IMR-90 (cell line): ENCODE results near the gene MRPL11. TPM values are rescaled to one million over a fixed set of nuclear protein-coding genes. Genes with fewer than 3 reads are reported as not detected.

ENCODE experiments used
- ATAC-seq: fragments of 200-7000 bp; cut with Tn5 transposase; 2 replicates; pipeline ENCODE4 v1.9.1; 2020; ENCODE audit warnings: low read depth, mild to moderate bottlenecking, moderate library complexity
- BruUV-seq: library from RNA; stranded (reverse); fragments of 400-500 nt; replicated peaks from 2 replicates; lab custom pipeline; 2021; lab: Mats Ljungman, UMichigan
- CTCF ChIA-PET: fragments of 300-600 bp; formaldehyde crosslinking; extraction: SDS; loops from one replicate; lab custom pipeline; 2021; ENCODE audit warnings: antibody characterized with exemption; lab: Yijun Ruan, JAX
- POLR2A ChIA-PET: fragments of 300-600 bp; sonication (Branson Sonifier 250); formaldehyde crosslinking; loops from one replicate; lab custom pipeline; 2022; ENCODE audit warnings: antibody characterized with exemption; ENCODE audit not compliant: unreplicated experiment; lab: Charles Lee
- DNase-seq: peaks from one replicate; pipeline ENCODE4 v3.0.0; 2013
- H2AFZ ChIP-seq: replicated peaks from 2 replicates; pipeline ENCODE3; 2013; ENCODE audit warnings: low read length, mild to moderate bottlenecking; ENCODE audit not compliant: poor library complexity
- H2AK5ac ChIP-seq: 2 replicates; pipeline ENCODE4 v1.6.1; 2013; ENCODE audit warnings: low read depth, low read length, inconsistent platforms
- H2AK9ac ChIP-seq: replicated peaks from 2 replicates; pipeline ENCODE3; 2013; ENCODE audit warnings: mild to moderate bottlenecking, low read depth, low read length, moderate library complexity; ENCODE audit not compliant: poor library complexity
- H2BK120ac ChIP-seq: 2 replicates; pipeline ENCODE4 v1.6.1; 2013; ENCODE audit warnings: low read depth, low read length, inconsistent platforms
- H2BK15ac ChIP-seq: 3 replicates; pipeline ENCODE4 v1.6.1; 2013; ENCODE audit warnings: low read depth, low read length, inconsistent platforms
- H2BK20ac ChIP-seq: 2 replicates; pipeline ENCODE4 v1.6.1; 2013; ENCODE audit warnings: low read depth, mild to moderate bottlenecking, inconsistent platforms, low read length, moderate library complexity
- H2BK5ac ChIP-seq: 2 replicates; pipeline ENCODE4 v1.6.1; 2013; ENCODE audit warnings: mild to moderate bottlenecking, low read depth, low read length, inconsistent platforms; ENCODE audit not compliant: poor library complexity, severe bottlenecking
- H3K14ac ChIP-seq: replicated peaks from 2 replicates; pipeline ENCODE4 v1.6.1; 2013; ENCODE audit warnings: low read depth, low read length, inconsistent platforms
- H3K18ac ChIP-seq: 2 replicates; pipeline ENCODE4 v1.6.1; 2013; ENCODE audit warnings: low read depth, low read length, control low read depth
- H3K23ac ChIP-seq: 2 replicates; pipeline ENCODE4 v1.6.1; 2013; ENCODE audit warnings: low read depth, low read length, inconsistent platforms
- H3K27ac ChIP-seq: 2 replicates; pipeline ENCODE4 v1.5.1; 2013; ENCODE audit warnings: mild to moderate bottlenecking, control low read depth, low read length; ENCODE audit not compliant: insufficient read depth
- H3K27me3 ChIP-seq: 2 replicates; pipeline ENCODE4 v1.6.1; 2013; ENCODE audit warnings: low read length; ENCODE audit not compliant: control insufficient read depth, insufficient read depth
- H3K36me3 ChIP-seq: 2 replicates; pipeline ENCODE4 v1.6.1; 2013; ENCODE audit warnings: low read length, mixed read lengths; ENCODE audit not compliant: control insufficient read depth, insufficient read depth
- H3K4ac ChIP-seq: 2 replicates; pipeline ENCODE4 v1.6.1; 2013; ENCODE audit warnings: low read depth, low read length, inconsistent platforms
- H3K4me1 ChIP-seq: 2 replicates; pipeline ENCODE4 v1.6.1; 2013; ENCODE audit warnings: low read length, mixed read lengths; ENCODE audit not compliant: control insufficient read depth, insufficient read depth
- H3K4me2 ChIP-seq: 2 replicates; pipeline ENCODE4 v1.6.1; 2013; ENCODE audit warnings: low read depth, mild to moderate bottlenecking, control low read depth, low read length, moderate library complexity
- H3K4me3 ChIP-seq: 2 replicates; pipeline ENCODE4 v1.5.1; 2013; ENCODE audit warnings: low read depth, mild to moderate bottlenecking, control low read depth, low read length, moderate library complexity; ENCODE audit not compliant: insufficient read depth
- H3K56ac ChIP-seq: 2 replicates; pipeline ENCODE4 v1.6.1; 2013; ENCODE audit warnings: low read length, inconsistent platforms; ENCODE audit not compliant: insufficient read depth; ENCODE audit errors: extremely low read depth
- H3K79me1 ChIP-seq, 2 experiments: 2 replicates each; pipeline ENCODE4 v1.6.1; 2013; ENCODE audit warnings: low read length in 2 of 2, inconsistent platforms in 1 of 2, low read depth in 1 of 2
- H3K9ac ChIP-seq: 2 replicates; pipeline ENCODE4 v1.6.1; 2013; ENCODE audit warnings: low read depth, low read length, control low read depth
- H3K9me1 ChIP-seq: 2 replicates; pipeline ENCODE4 v1.6.1; 2013; ENCODE audit warnings: low read length, inconsistent platforms; ENCODE audit not compliant: insufficient read depth
- H3K9me3 ChIP-seq: 2 replicates; pipeline ENCODE4 v1.6.1; 2013; ENCODE audit warnings: low read length; ENCODE audit not compliant: control insufficient read depth, insufficient read depth
- H4K20me1 ChIP-seq: 2 replicates; pipeline ENCODE4 v1.6.1; 2013; ENCODE audit warnings: low read length, inconsistent platforms; ENCODE audit not compliant: insufficient read depth
- H4K5ac ChIP-seq: 2 replicates; pipeline ENCODE4 v1.6.1; 2013; ENCODE audit warnings: mild to moderate bottlenecking, low read depth, low read length, control low read depth
- H4K8ac ChIP-seq, 2 experiments: 2 replicates each; pipeline ENCODE4 v1.6.1; 2013; ENCODE audit warnings: low read depth in 2 of 2, low read length in 2 of 2, control low read depth in 1 of 2, inconsistent platforms in 1 of 2
- H4K91ac ChIP-seq: 2 replicates; pipeline ENCODE4 v1.6.1; 2013; ENCODE audit warnings: low read depth, low read length, inconsistent platforms; ENCODE audit not compliant: insufficient read depth
- BHLHE40 ChIP-seq: fragments of 150-350 bp; IDR thresholded peaks from 2 replicates; pipeline ENCODE4 v1.6.1; 2016; ENCODE audit warnings: mild to moderate bottlenecking, low read depth, low read length
- CEBPB ChIP-seq: IDR thresholded peaks from 2 replicates; pipeline ENCODE4 v1.6.1; 2012; ENCODE audit warnings: low read depth, low read length, improper control_type of control experiment
- CHD1 ChIP-seq: IDR thresholded peaks from 2 replicates; pipeline ENCODE4 v1.6.1; 2012; ENCODE audit warnings: low read depth, low read length, improper control_type of control experiment
- FOS ChIP-seq: fragments of 150-350 bp; IDR thresholded peaks from 2 replicates; pipeline ENCODE4 v1.6.1; 2016; ENCODE audit warnings: low read depth, low read length
- MAZ ChIP-seq: IDR thresholded peaks from 2 replicates; pipeline ENCODE4 v1.6.1; 2012; ENCODE audit warnings: low read depth, mild to moderate bottlenecking, low read length, improper control_type of control experiment, moderate library complexity, borderline replicate concordance
- MXI1 ChIP-seq: IDR thresholded peaks from 2 replicates; pipeline ENCODE4 v1.6.1; 2012; ENCODE audit warnings: low read depth, mild to moderate bottlenecking, low read length, moderate library complexity, borderline replicate concordance
- RAD21 ChIP-seq: IDR thresholded peaks from 2 replicates; pipeline ENCODE4 v1.6.1; 2012; ENCODE audit warnings: low read length, improper control_type of control experiment
- RCOR1 ChIP-seq: IDR thresholded peaks from 2 replicates; pipeline ENCODE4 v1.6.1; 2012; ENCODE audit warnings: mild to moderate bottlenecking, low read length, improper control_type of control experiment; ENCODE audit not compliant: insufficient replicate concordance
- WGBS, 2 experiments: methylation state at CpG; one replicate each; pipeline versions ENCODE4 v1.1.5 to v1.1.7; 2013; ENCODE audit warnings: missing lambda C conversion rate in 2 of 2; ENCODE audit not compliant: insufficient read length in 1 of 2; ENCODE audit errors: extremely low coverage in 2 of 2; 5-methylcytosine and 5-hydroxymethylcytosine counted together
- dilution Hi-C: fragments of 300-500 bp; cut with HindIII; formaldehyde crosslinking; loops from one replicate; pipeline ENCODE4 v1.14.3; 2018; ENCODE audit warnings: low sequenced_read_pairs; ENCODE audit not compliant: unreplicated experiment
- in situ Hi-C: fragments of 300-500 bp; cut with MboI; formaldehyde crosslinking; loops from 3 replicates; pipeline ENCODE4 v1.14.3; 2019; ENCODE audit warnings: low sequenced_read_pairs, inconsistent platforms, mixed read lengths
- intact Hi-C: fragments of 100-400 bp; cut with micrococcal nuclease; formaldehyde crosslinking; loops from 2 replicates; pipeline ENCODE4 v1.10.0; 2022
- polyA plus RNA-seq, 3 experiments: library from polyadenylated mRNA; depleted of rRNA; stranded (reverse); fragments of >200 nt; gene quantifications; 2 replicates each; pipeline ENCODE4 v1.2.3, GENCODE V29; 2012; ENCODE audit warnings: low replicate concordance in 1 of 3
- total RNA-seq: library from RNA; depleted of rRNA; stranded (reverse); fragments of >200 nt; gene quantifications from 2 replicates; pipeline ENCODE4 v1.2.3, GENCODE V29; 2012
- TF ChIP-seq, protein P1 (sequence below): fragments of 150-350 bp; IDR thresholded peaks from 2 replicates; pipeline ENCODE4 v1.6.1; 2016; ENCODE audit warnings: low read depth, mild to moderate bottlenecking, low read length, moderate library complexity, borderline replicate concordance
- TF ChIP-seq, protein P2 (sequence below): fragments of 150-350 bp; IDR thresholded peaks from 2 replicates; pipeline ENCODE4 v1.6.1; 2017; ENCODE audit warnings: mild to moderate bottlenecking, antibody characterized with exemption, low read length, low read depth
- TF ChIP-seq, protein P3 (sequence below): conservative IDR thresholded peaks from 2 replicates; pipeline ENCODE4 v1.5.1; 2012; ENCODE audit warnings: mild to moderate bottlenecking, low read depth, low read length, improper control_type of control experiment

Gene MRPL11
- total and polyA plus RNA-seq, 2 of the 4 experiments (the other 2 are of a cell fraction), result 45.5 to 45.6 TPM

DNA sequence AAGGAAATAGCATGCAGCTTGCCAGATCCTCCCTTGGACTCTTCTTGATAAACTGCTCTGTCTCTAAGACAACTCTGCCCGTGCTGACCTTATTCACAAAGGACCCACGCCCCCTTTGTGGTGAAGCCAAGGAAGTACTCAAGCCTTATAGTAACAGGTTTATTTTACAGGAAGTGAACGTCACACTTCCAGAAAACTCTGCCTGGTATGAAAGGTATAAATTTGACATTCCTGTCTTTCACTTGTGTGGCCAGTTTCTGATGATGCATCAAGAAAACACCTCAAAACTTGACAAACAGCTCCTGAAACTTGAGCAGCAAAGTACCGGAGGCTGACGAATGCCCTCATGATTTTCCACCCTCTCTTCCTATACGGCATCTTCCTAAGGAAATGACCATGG lies 15.6 kb upstream of the MRPL11 start:
- in situ Hi-C loops, result no loop called here
- no CpG with 5 or more reads among the region's 6 CpGs for WGBS, 2 experiments
- intact Hi-C loops, result no loop called here

More for the DNA sequence above, 15.6 kb upstream of the MRPL11 start:
- H4K5ac ChIP-seq, result no peak overlapping the region
- no peaks in the 10 kb centered on the region for H3K79me1 ChIP-seq
- H2BK120ac ChIP-seq, result no peak overlapping the region
- H3K27me3 ChIP-seq, result peaks cover 44% of the 10 kb centered on the region
- H3K9me1 ChIP-seq, result no peaks in the 10 kb centered on the region
- H4K20me1 ChIP-seq, result no peaks in the 10 kb centered on the region
- H3K4me1 ChIP-seq, result 0 out of 2 replicates have a peak, but pooled peaks cover 3% of the 10 kb centered on the region
- no peak overlapping the region for H2AK9ac ChIP-seq
- H4K91ac ChIP-seq, result no peak overlapping the region
- no peak overlapping the region for H3K27ac ChIP-seq
- no peak overlapping the region for H2AK5ac ChIP-seq
- dilution Hi-C loops, result no loop called here
- TF ChIP-seq MXI1 (no peak), CEBPB (no peak), RAD21 (no peak), FOS (no peak), RCOR1 (no peak), CHD1 (no peak), BHLHE40 (no peak), MAZ (no peak)
- TF ChIP-seq, protein P1, sequence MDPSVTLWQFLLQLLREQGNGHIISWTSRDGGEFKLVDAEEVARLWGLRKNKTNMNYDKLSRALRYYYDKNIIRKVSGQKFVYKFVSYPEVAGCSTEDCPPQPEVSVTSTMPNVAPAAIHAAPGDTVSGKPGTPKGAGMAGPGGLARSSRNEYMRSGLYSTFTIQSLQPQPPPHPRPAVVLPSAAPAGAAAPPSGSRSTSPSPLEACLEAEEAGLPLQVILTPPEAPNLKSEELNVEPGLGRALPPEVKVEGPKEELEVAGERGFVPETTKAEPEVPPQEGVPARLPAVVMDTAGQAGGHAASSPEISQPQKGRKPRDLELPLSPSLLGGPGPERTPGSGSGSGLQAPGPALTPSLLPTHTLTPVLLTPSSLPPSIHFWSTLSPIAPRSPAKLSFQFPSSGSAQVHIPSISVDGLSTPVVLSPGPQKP, result no peak
- TF ChIP-seq, protein P2, sequence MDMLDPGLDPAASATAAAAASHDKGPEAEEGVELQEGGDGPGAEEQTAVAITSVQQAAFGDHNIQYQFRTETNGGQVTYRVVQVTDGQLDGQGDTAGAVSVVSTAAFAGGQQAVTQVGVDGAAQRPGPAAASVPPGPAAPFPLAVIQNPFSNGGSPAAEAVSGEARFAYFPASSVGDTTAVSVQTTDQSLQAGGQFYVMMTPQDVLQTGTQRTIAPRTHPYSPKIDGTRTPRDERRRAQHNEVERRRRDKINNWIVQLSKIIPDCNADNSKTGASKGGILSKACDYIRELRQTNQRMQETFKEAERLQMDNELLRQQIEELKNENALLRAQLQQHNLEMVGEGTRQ, result no peak
- TF ChIP-seq, protein P3, sequence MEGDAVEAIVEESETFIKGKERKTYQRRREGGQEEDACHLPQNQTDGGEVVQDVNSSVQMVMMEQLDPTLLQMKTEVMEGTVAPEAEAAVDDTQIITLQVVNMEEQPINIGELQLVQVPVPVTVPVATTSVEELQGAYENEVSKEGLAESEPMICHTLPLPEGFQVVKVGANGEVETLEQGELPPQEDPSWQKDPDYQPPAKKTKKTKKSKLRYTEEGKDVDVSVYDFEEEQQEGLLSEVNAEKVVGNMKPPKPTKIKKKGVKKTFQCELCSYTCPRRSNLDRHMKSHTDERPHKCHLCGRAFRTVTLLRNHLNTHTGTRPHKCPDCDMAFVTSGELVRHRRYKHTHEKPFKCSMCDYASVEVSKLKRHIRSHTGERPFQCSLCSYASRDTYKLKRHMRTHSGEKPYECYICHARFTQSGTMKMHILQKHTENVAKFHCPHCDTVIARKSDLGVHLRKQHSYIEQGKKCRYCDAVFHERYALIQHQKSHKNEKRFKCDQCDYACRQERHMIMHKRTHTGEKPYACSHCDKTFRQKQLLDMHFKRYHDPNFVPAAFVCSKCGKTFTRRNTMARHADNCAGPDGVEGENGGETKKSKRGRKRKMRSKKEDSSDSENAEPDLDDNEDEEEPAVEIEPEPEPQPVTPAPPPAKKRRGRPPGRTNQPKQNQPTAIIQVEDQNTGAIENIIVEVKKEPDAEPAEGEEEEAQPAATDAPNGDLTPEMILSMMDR, result no peak
- H3K4ac ChIP-seq, result no peak overlapping the region
- no peak for DNase-seq
- H3K36me3 ChIP-seq, result no peaks in the 10 kb centered on the region
- no peak overlapping the region for H2AFZ ChIP-seq
- H3K18ac ChIP-seq, result no peak overlapping the region
- H3K4me3 ChIP-seq, result no peak overlapping the region
- H3K56ac ChIP-seq, result no peak overlapping the region
- H4K8ac ChIP-seq, result no peak overlapping the region
- no TSS peak for BruUV-seq
- no peak for ATAC-seq
- H2BK15ac ChIP-seq, result no peak overlapping the region
- no peak overlapping the region for H2BK5ac ChIP-seq
- no peak overlapping the region for H2BK20ac ChIP-seq
- ChIA-PET CTCF (interaction anchor here (1.0 kb wide), 1 partner anchor 16 kb away, joined by 4 read pairs; the partner anchor contains the start of gene MRPL11), POLR2A (no interaction called here)
- no peaks in the 10 kb centered on the region for H3K9me3 ChIP-seq
- no peak overlapping the region for H3K23ac ChIP-seq
- H3K4me2 ChIP-seq, result no peak overlapping the region
- H3K9ac ChIP-seq, result no peak overlapping the region
- no peak overlapping the region for H3K14ac ChIP-seq
